Right hindlimb (tissue), 1 donor: Measurements from ENCODE around the gene PCSK6.
"Not testable (repeated sequence)": the region's sequence is repeated elsewhere in the genome, so short reads cannot be mapped to it uniquely, and the experiment has no call there.

ENCODE experiments used
- DNase-seq: peaks from one replicate; pipeline ENCODE4 v3.0.0-alpha.2; 2018

PCSK6 gene

GRCh38 chr15:101303408-101303807, 186.1 kb downstream of the PCSK6 start:
- DNase-seq: no peak

GRCh38 chr15:101296418-101297405, 192.8 kb downstream of the PCSK6 start:
- no peak for DNase-seq

- DNase-seq: no peak
Observed at GRCh38 chr15:101295607-101296161, 193.8 kb downstream of the PCSK6 start.

- DNase-seq: peak; percentile 98
Observed at GRCh38 chr15:101294731-101295606, 194.5 kb downstream of the PCSK6 start, which contains the start of gene SNRPA1. Gene SNRPA1, minus strand, starts transcription at chr15:101295248. Its CDS starts 70 bp downstream, at chr15:101295178.

GRCh38 chr15:101293122-101293521, 196.4 kb downstream of the PCSK6 start:
- no peak for DNase-seq

GRCh38 chr15:101288905-101289513, 200.5 kb downstream of the PCSK6 start:
- DNase-seq: no peak

- DNase-seq: not testable (repeated sequence)
Observed at GRCh38 chr15:101287342-101287741, 202.2 kb downstream of the PCSK6 start.

- no peak for DNase-seq
Observed at GRCh38 chr15:101286471-101287114, 202.9 kb downstream of the PCSK6 start.

- no peak for DNase-seq
Observed at GRCh38 chr15:101283931-101284330, 205.6 kb downstream of the PCSK6 start.

- no peak for DNase-seq
Observed at GRCh38 chr15:101280007-101280406, 209.5 kb downstream of the PCSK6 start.

- no peak for DNase-seq
Observed at GRCh38 chr15:101277943-101278564, 211.5 kb downstream of the PCSK6 start.

- DNase-seq: peak; percentile 92
Observed at GRCh38 chr15:101277038-101277822, 212.3 kb downstream of the PCSK6 start, which contains the start of gene SELENOS. Gene SELENOS, minus strand, starts transcription at chr15:101277485. Its CDS starts 68 bp downstream, at chr15:101277417.

GRCh38 chr15:101276501-101277037, 212.9 kb downstream of the PCSK6 start:
- no peak for DNase-seq

GRCh38 chr15:101275018-101275417, 214.5 kb downstream of the PCSK6 start:
- DNase-seq: no peak

GRCh38 chr15:101273534-101273933, 216.0 kb downstream of the PCSK6 start:
- no peak for DNase-seq

- DNase-seq: no peak
Observed at GRCh38 chr15:101272584-101272983, 216.9 kb downstream of the PCSK6 start.

- no peak for DNase-seq
Observed at GRCh38 chr15:101269479-101270223, 219.9 kb downstream of the PCSK6 start.

- peak; percentile 66 for DNase-seq
Observed at GRCh38 chr15:101267320-101268104, 222.0 kb downstream of the PCSK6 start.

- DNase-seq: no peak
Observed at GRCh38 chr15:101266787-101267186, 222.7 kb downstream of the PCSK6 start.
